Aorta (tissue), 5 donors: ENCODE data around the gene HLTF. TPM values are rescaled to one million over a fixed set of nuclear protein-coding genes. Genes with fewer than 3 reads are reported as not detected.

Experiments used
- ATAC-seq: fragments of 200-7000 bp; cut with Tn5 transposase; one replicate; pipeline ENCODE4 v1.9.1; 2022; ENCODE audit warnings: moderate library complexity; ENCODE audit not compliant: low FRiP score
- DNase-seq, 2 donors: peaks; one replicate each; pipeline ENCODE4 v3.0.0-alpha.2; 2020
- H3K27ac ChIP-seq, 2 donors: one replicate each; pipeline ENCODE4 v1.5.1; 2013; ENCODE audit warnings: low read length in 2 of 2, mild to moderate bottlenecking in 2 of 2, moderate library complexity in 2 of 2, control low read depth in 1 of 2, inconsistent platforms in 1 of 2, low read depth in 1 of 2
- H3K27me3 ChIP-seq, 2 donors: one replicate each; pipeline ENCODE4 v1.6.1; 2013; ENCODE audit warnings: control low read depth in 1 of 2, low read length in 1 of 2, mild to moderate bottlenecking in 1 of 2, moderate library complexity in 1 of 2; ENCODE audit not compliant: insufficient read depth in 2 of 2, control insufficient read depth in 1 of 2
- H3K36me3 ChIP-seq, 2 donors: one replicate each; pipeline ENCODE4 v1.6.1; 2013; ENCODE audit warnings: control low read depth in 1 of 2, low read length in 1 of 2, mild to moderate bottlenecking in 1 of 2; ENCODE audit not compliant: insufficient read depth in 2 of 2, control insufficient read depth in 1 of 2
- H3K4me1 ChIP-seq, 2 donors: one replicate each; pipeline ENCODE4 v1.6.1; 2013; ENCODE audit warnings: low read length in 2 of 2, control low read depth in 1 of 2, mild to moderate bottlenecking in 1 of 2, moderate library complexity in 1 of 2; ENCODE audit not compliant: insufficient read depth in 2 of 2, control insufficient read depth in 1 of 2
- H3K4me3 ChIP-seq, 2 donors: one replicate each; pipeline ENCODE4 v1.5.1; 2013; ENCODE audit warnings: low read length in 2 of 2, control low read depth in 1 of 2, mild to moderate bottlenecking in 1 of 2
- H3K9me3 ChIP-seq: one replicate; pipeline ENCODE4 v1.6.1; 2013; ENCODE audit warnings: mild to moderate bottlenecking, low read length; ENCODE audit not compliant: control insufficient read depth
- WGBS, 2 donors: extraction: QIAGEN DNeasy Blood & Tissue Kit; methylation state at CpG; one replicate each; pipeline ENCODE4 v1.1.7; 2013; 5-methylcytosine and 5-hydroxymethylcytosine counted together
- intact Hi-C, 2 donors: fragments of 100-400 bp; cut with DNase I; formaldehyde crosslinking; loops; one replicate each; pipeline versions ENCODE4 v1.14.2 to v1.15.0; 2022
- polyA plus RNA-seq, 2 donors: library from polyadenylated mRNA; stranded (reverse); fragments of 200-250 nt; gene quantifications; one replicate each; pipeline ENCODE4 v1.2.3, GENCODE V29; 2013
- total RNA-seq, 2 donors: library from RNA; stranded (reverse); fragmentation: NEBNext Ultra II Directional; extraction: Animal tissue kit (Norgen Biotek cat#: 25700); gene quantifications; one replicate each; pipeline ENCODE4 v1.2.1, GENCODE V29; 2021
- donor health status: healthy with polysubstance abuse.
- donor health status: Bipolar disorder and iron deficiency.
- donor health status: DM: no; HTN: no; CAD: no.
- donor health status: DM: no; HTN: no; CAD: no.
- donor health status: DM: yes; HTN: yes; CAD: no.

The HLTF gene
- total and polyA plus RNA-seq, 4 donors = 4.4 to 30.1 (median 19.9) TPM

- Histone ChIP-seq H3K9me3 (no peaks in the 10 kb centered on the region), H3K27ac (no peak overlapping the region), H3K4me3 (no peak overlapping the region), H3K4me1 (no peaks in the 10 kb centered on the region), H3K27me3 (no peaks in the 10 kb centered on the region), H3K36me3 (no peaks in the 10 kb centered on the region)
- 92 to 95% methylated on average over 3 of the region's 3 CpGs for WGBS, 2 donors
- intact Hi-C loops = no loop called here
- no peak for DNase-seq
- ATAC-seq = no peak
These were observed 6.2 kb downstream of the HLTF start for GRCh38 chr3:149080011-149080698.

- Histone ChIP-seq H3K9me3 (no peaks in the 10 kb centered on the region), H3K27me3 (no peaks in the 10 kb centered on the region), H3K4me1 (no peaks in the 10 kb centered on the region), H3K27ac (no peak overlapping the region), H3K4me3 (no peak overlapping the region), H3K36me3 (no peaks in the 10 kb centered on the region)
- WGBS, 2 donors = 45 to 46% methylated on average over 5 of the region's 5 CpGs
- DNase-seq = no peak
- intact Hi-C loops = no loop called here
- no peak for ATAC-seq
These were observed 8.7 kb downstream of the HLTF start for GRCh38 chr3:149077628-149078027.

DNA sequence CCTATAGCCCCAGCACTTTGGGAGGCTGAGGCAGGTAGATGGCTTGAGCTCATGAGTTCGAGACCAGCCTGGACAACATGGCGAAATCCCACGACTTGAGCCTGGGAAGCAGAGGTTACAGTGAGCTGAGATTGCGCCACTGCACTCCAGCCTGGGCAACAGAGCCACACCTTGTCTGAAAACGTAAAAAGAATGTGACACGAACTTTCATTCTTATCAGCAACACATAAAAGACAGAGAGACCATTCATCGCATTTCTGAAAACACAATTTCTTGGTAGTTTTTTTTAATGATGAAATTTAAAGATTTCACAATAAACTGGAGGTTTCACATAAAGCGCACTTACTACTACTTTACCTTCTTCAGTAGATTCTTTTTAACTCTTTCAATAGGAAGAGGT, 18.4 kb downstream of the HLTF start:
- intact Hi-C loops = loop anchor here in 1 of 2 donors (10.0 kb wide), 1 partner anchor 93 kb away; no protein-coding TSS in a partner anchor
- no peaks in the 10 kb centered on the region for H3K4me1 ChIP-seq
- no peak for DNase-seq
- H3K4me3 ChIP-seq = no peak overlapping the region
- no peak for ATAC-seq
- H3K9me3 ChIP-seq = no peaks in the 10 kb centered on the region
- H3K27me3 ChIP-seq = no peaks in the 10 kb centered on the region
- peaks cover 0 to 2% of the 10 kb centered on the region in 2 donors for H3K36me3 ChIP-seq
- no peak overlapping the region for H3K27ac ChIP-seq
- 95 to 97% methylated on average over 8 of the region's 8 CpGs for WGBS, 2 donors

DNA sequence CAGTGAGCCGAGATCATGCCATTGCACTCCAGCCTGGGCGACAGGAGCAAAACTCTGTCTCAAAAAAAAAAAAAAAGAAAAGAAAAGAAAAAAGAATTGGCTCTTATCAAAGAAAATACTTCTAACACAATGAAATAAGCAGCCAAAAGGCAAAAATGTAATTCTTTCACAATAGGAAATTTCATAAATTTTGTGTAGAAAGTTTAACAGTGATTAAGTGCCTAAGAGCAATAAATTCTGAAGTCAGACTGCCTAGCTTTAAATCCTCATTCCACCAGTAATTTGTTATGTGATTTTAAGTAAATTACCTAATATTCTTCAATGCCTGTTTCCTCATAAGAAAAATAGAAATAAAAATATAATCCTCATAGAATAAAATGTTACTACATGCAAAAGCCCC, 24.6 kb downstream of the HLTF start:
- intact Hi-C loops = loop anchor here in 1 of 2 donors (10.0 kb wide), 1 partner anchor 87 kb away; no protein-coding TSS in a partner anchor
- Histone ChIP-seq H3K4me1 (no peaks in the 10 kb centered on the region), H3K4me3 (no peak overlapping the region), H3K36me3 (no peaks in the 10 kb centered on the region), H3K27me3 (no peaks in the 10 kb centered on the region), H3K9me3 (no peaks in the 10 kb centered on the region), H3K27ac (no peak overlapping the region)
- DNase-seq (no peak), ATAC-seq (no peak)
- 59% methylated on average over 2 of the region's 2 CpGs; no CpG with 5 or more reads in 1 of the 2 donors for WGBS, 2 donors

GRCh38 chr3:149058602-149059001, 27.7 kb downstream of the HLTF start:
- Histone ChIP-seq H3K36me3 (peaks cover 0 to 3% of the 10 kb centered on the region in 2 donors), H3K9me3 (no peaks in the 10 kb centered on the region), H3K4me3 (no peak overlapping the region), H3K27me3 (no peaks in the 10 kb centered on the region), H3K27ac (no peak overlapping the region), H3K4me1 (no peaks in the 10 kb centered on the region)
- ATAC-seq (no peak), DNase-seq (no peak)
- WGBS, 2 donors = 79 to 91% methylated on average over 1 of the region's 1 CpG
- intact Hi-C loops = no loop called here

DNA sequence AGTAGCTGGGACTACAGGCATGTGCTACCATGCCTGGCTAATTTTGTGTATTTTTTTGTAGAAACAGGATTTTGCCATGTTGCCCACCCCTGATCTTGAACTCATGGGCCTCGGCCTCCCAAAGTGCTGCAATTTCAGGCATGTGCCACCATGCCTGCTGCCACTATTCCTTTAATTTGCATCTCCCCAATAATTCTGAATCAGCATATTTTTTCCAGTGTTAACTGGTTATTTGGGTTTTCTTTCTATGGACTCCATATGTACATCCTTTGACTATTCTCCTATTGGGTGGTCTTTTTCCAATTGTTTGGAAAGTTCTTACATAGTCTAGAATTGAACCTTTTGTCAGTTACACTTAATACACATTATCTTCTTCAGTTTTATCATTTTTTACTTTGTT, 28.1 kb downstream of the HLTF start:
- no peaks in the 10 kb centered on the region for H3K27me3 ChIP-seq
- DNase-seq (no peak), ATAC-seq (no peak)
- H3K36me3 ChIP-seq = peaks cover 0 to 5% of the 10 kb centered on the region in 2 donors
- no peak overlapping the region for H3K27ac ChIP-seq
- no peaks in the 10 kb centered on the region for H3K4me1 ChIP-seq
- intact Hi-C loops = no loop called here
- 95 to 100% methylated on average over 1 of the region's 1 CpG for WGBS, 2 donors
- peaks cover 1% of the 10 kb centered on the region for H3K9me3 ChIP-seq
- no peak overlapping the region for H3K4me3 ChIP-seq

- H3K36me3 ChIP-seq = peaks cover 0 to 6% of the 10 kb centered on the region in 2 donors
These were observed 30.8 kb downstream of the HLTF start for GRCh38 chr3:149055575-149055974.

GRCh38 chr3:149044339-149045083, 41.8 kb downstream of the HLTF start:
- DNase-seq (no peak), ATAC-seq (no peak)
- H3K27ac ChIP-seq = no peak overlapping the region
- intact Hi-C loops = no loop called here
- H3K9me3 ChIP-seq = no peaks in the 10 kb centered on the region
- H3K4me1 ChIP-seq = no peaks in the 10 kb centered on the region
- WGBS, 2 donors = 89 to 91% methylated on average over 5 of the region's 5 CpGs
- H3K27me3 ChIP-seq = no peaks in the 10 kb centered on the region
- no peak overlapping the region for H3K4me3 ChIP-seq
- H3K36me3 ChIP-seq = peaks cover 0 to 4% of the 10 kb centered on the region in 2 donors

More at GRCh38 chr3:149055575-149055974, 30.8 kb downstream of the HLTF start:
- intact Hi-C loops = no loop called here
- no peaks in the 10 kb centered on the region for H3K4me1 ChIP-seq
- peaks cover 2% of the 10 kb centered on the region for H3K9me3 ChIP-seq
- DNase-seq = no peak
- H3K27me3 ChIP-seq = no peaks in the 10 kb centered on the region
- H3K27ac ChIP-seq = no peak overlapping the region
- no peak for ATAC-seq
- 67 to 70% methylated on average over 3 of the region's 3 CpGs for WGBS, 2 donors
- no peak overlapping the region for H3K4me3 ChIP-seq
